ENCODE measurements around the gene PATJ.

Gene PATJ

GRCh38 chr1:61925591-61926298 is 183.5 kb downstream of the PATJ start:
- H3K27me3 ChIP-seq (ENCODE audit: low read length), result no peaks in the 10 kb centered on the region
- H3K27ac ChIP-seq (ENCODE audit: low read depth, low read length), result no peak overlapping the region
- no peaks in the 10 kb centered on the region for H3K9me3 ChIP-seq (ENCODE audit: insufficient read depth, low read length)
- H3K36me3 ChIP-seq (ENCODE audit: low read length), result no peaks in the 10 kb centered on the region
- H2AFZ ChIP-seq (ENCODE audit: low read depth, low read length, severe bottlenecking), result no peak overlapping the region
- TF ChIP-seq EZH2phosphoT487 (conservative IDR thresholded peaks at IDR 0.05; ENCODE audit: low read length) (no peak), CTCF (IDR thresholded peaks at IDR 0.05; ENCODE audit: insufficient read depth, low read length, poor library complexity, severe bottlenecking) (no peak)
- no peak overlapping the region for H3K9ac ChIP-seq (ENCODE audit: low read length)
- no peaks in the 10 kb centered on the region for H4K20me1 ChIP-seq (ENCODE audit: low read depth, low read length)
- no peaks in the 10 kb centered on the region for H3K79me2 ChIP-seq (ENCODE audit: insufficient read depth, low read length)
- no peaks in the 10 kb centered on the region for H3K9me2 ChIP-seq (replicated peaks; ENCODE audit: insufficient read depth, low read length)
- H3F3A ChIP-seq (ENCODE audit: insufficient read depth), result no peaks in the 10 kb centered on the region
- no peak overlapping the region for H3K4me2 ChIP-seq (ENCODE audit: low read depth, low read length, poor library complexity, severe bottlenecking)
- no peak overlapping the region for H3K4me3 ChIP-seq (ENCODE audit: insufficient read depth, low read length, poor library complexity, severe bottlenecking)

- Histone ChIP-seq H3K4me2 (ENCODE audit: low read depth, low read length, poor library complexity, severe bottlenecking) (no peak overlapping the region), H3K9me2 (replicated peaks; ENCODE audit: insufficient read depth, low read length) (no peaks in the 10 kb centered on the region), H3K27ac (ENCODE audit: low read depth, low read length) (no peak overlapping the region), H2AFZ (ENCODE audit: low read depth, low read length, severe bottlenecking) (no peak overlapping the region), H3K4me3 (ENCODE audit: insufficient read depth, low read length, poor library complexity, severe bottlenecking) (no peak overlapping the region), H3K9me3 (ENCODE audit: insufficient read depth, low read length) (no peaks in the 10 kb centered on the region), H3K79me2 (ENCODE audit: insufficient read depth, low read length) (no peaks in the 10 kb centered on the region), H3K36me3 (ENCODE audit: low read length) (no peaks in the 10 kb centered on the region), H3F3A (ENCODE audit: insufficient read depth) (no peaks in the 10 kb centered on the region), H4K20me1 (ENCODE audit: low read depth, low read length) (no peaks in the 10 kb centered on the region), H3K27me3 (ENCODE audit: low read length) (no peaks in the 10 kb centered on the region), H3K9ac (ENCODE audit: low read length) (no peak overlapping the region)
- TF ChIP-seq EZH2phosphoT487 (conservative IDR thresholded peaks at IDR 0.05; ENCODE audit: low read length) (no peak), CTCF (IDR thresholded peaks at IDR 0.05; ENCODE audit: insufficient read depth, low read length, poor library complexity, severe bottlenecking) (no peak)
Observed at GRCh38 chr1:61926597-61926996, 184.3 kb downstream of the PATJ start.

GRCh38 chr1:61930116-61930645 is 187.9 kb downstream of the PATJ start:
- no peaks in the 10 kb centered on the region for H3K36me3 ChIP-seq (ENCODE audit: low read length)

More at GRCh38 chr1:61930116-61930645, 187.9 kb downstream of the PATJ start:
- Histone ChIP-seq H3K9me2 (replicated peaks; ENCODE audit: insufficient read depth, low read length) (no peaks in the 10 kb centered on the region), H3F3A (ENCODE audit: insufficient read depth) (no peaks in the 10 kb centered on the region), H3K27me3 (ENCODE audit: low read length) (no peaks in the 10 kb centered on the region), H3K27ac (ENCODE audit: low read depth, low read length) (no peak overlapping the region), H3K4me3 (ENCODE audit: insufficient read depth, low read length, poor library complexity, severe bottlenecking) (no peak overlapping the region), H3K4me2 (ENCODE audit: low read depth, low read length, poor library complexity, severe bottlenecking) (no peak overlapping the region), H2AFZ (ENCODE audit: low read depth, low read length, severe bottlenecking) (no peak overlapping the region), H3K9ac (ENCODE audit: low read length) (no peak overlapping the region), H3K9me3 (ENCODE audit: insufficient read depth, low read length) (no peaks in the 10 kb centered on the region), H4K20me1 (ENCODE audit: low read depth, low read length) (no peaks in the 10 kb centered on the region), H3K79me2 (ENCODE audit: insufficient read depth, low read length) (no peaks in the 10 kb centered on the region)
- TF ChIP-seq CTCF (IDR thresholded peaks at IDR 0.05; ENCODE audit: insufficient read depth, low read length, poor library complexity, severe bottlenecking) (no peak), EZH2phosphoT487 (conservative IDR thresholded peaks at IDR 0.05; ENCODE audit: low read length) (no peak)

Data from SU-DHL-6 (cell line).